LNCaP clone FGC (cell line): Measurements from ENCODE around the gene TSKU.

Source experiments
- DNase-seq: peaks from one replicate; pipeline ENCODE4 v3.0.0-alpha.2; 2011; ENCODE audit warnings: low read depth
- H3K4me3 ChIP-seq: 2 replicates; pipeline ENCODE4 v1.5.1; 2011; ENCODE audit warnings: mild to moderate bottlenecking, low read depth, low read length, control low read depth
- CTCF ChIP-seq: IDR thresholded peaks from 2 replicates; pipeline ENCODE4 v1.5.1; 2012; ENCODE audit warnings: mild to moderate bottlenecking; ENCODE audit not compliant: control insufficient read depth, insufficient read depth; ENCODE audit errors: extremely low read depth

Gene TSKU

GRCh38 chr11:76765863-76766350 is 17.2 kb upstream of the TSKU start:
- no peak for TF ChIP-seq CTCF

GRCh38 chr11:76766521-76766920 is 16.6 kb upstream of the TSKU start:
- H3K4me3 ChIP-seq, result no peak overlapping the region
- no peak for DNase-seq
- TF ChIP-seq CTCF, result no peak

More at GRCh38 chr11:76765863-76766350, 17.2 kb upstream of the TSKU start:
- H3K4me3 ChIP-seq, result no peak overlapping the region
- no peak for DNase-seq

GRCh38 chr11:76767659-76768058 is 15.5 kb upstream of the TSKU start:
- no peak for TF ChIP-seq CTCF
- no peak overlapping the region for H3K4me3 ChIP-seq
- no peak for DNase-seq

GRCh38 chr11:76768088-76768908 is 14.9 kb upstream of the TSKU start:
- peak; percentile 42 for DNase-seq
- H3K4me3 ChIP-seq, result no peak overlapping the region
- TF ChIP-seq CTCF, result no peak

GRCh38 chr11:76768909-76769560 is 14.1 kb upstream of the TSKU start:
- no peak for DNase-seq
- no peak for TF ChIP-seq CTCF
- H3K4me3 ChIP-seq, result no peak overlapping the region

- no peak for TF ChIP-seq CTCF
- no peak overlapping the region for H3K4me3 ChIP-seq
- no peak for DNase-seq
These were observed 13.2 kb upstream of the TSKU start for GRCh38 chr11:76769645-76770586.
